Subcutaneous abdominal adipose tissue (tissue), 5 donors: ENCODE data around the gene CKAP5.

ENCODE experiments used
- H3K27ac ChIP-seq: one replicate; pipeline ENCODE4 v1.7.0; 2013; ENCODE audit warnings: low read depth, mild to moderate bottlenecking, inconsistent platforms, low read length, moderate library complexity
- H3K27me3 ChIP-seq, 5 donors: one replicate each; pipeline ENCODE4 v1.7.0; 2013; ENCODE audit warnings: low read length in 5 of 5, inconsistent platforms in 1 of 5; ENCODE audit not compliant: control insufficient read depth in 5 of 5, insufficient read depth in 4 of 5
- H3K36me3 ChIP-seq, 5 donors: one replicate each; pipeline ENCODE4 v1.7.0; 2013; ENCODE audit warnings: low read length in 5 of 5; ENCODE audit not compliant: control insufficient read depth in 5 of 5, insufficient read depth in 5 of 5
- H3K4me1 ChIP-seq, 5 donors: one replicate each; pipeline ENCODE4 v1.7.0; 2013; ENCODE audit warnings: low read length in 5 of 5, mild to moderate bottlenecking in 3 of 5, moderate library complexity in 1 of 5; ENCODE audit not compliant: control insufficient read depth in 5 of 5, insufficient read depth in 5 of 5
- H3K4me3 ChIP-seq, 5 donors: one replicate each; pipeline ENCODE4 v1.7.0; 2013; ENCODE audit warnings: low read length in 5 of 5, low read depth in 1 of 5
- H3K9ac ChIP-seq, 5 donors: one replicate each; pipeline ENCODE4 v1.7.0; 2013; ENCODE audit warnings: low read length in 5 of 5, mild to moderate bottlenecking in 4 of 5, moderate library complexity in 3 of 5
- H3K9me3 ChIP-seq, 5 donors: one replicate each; pipeline ENCODE4 v1.7.0; 2013; ENCODE audit warnings: low read length in 5 of 5; ENCODE audit not compliant: control insufficient read depth in 5 of 5
- donor health status: healthy.
- donor health status: healthy.
- donor health status: healthy.
- donor health status: healthy.
- donor health status: healthy.

The CKAP5 gene

GRCh38 chr11:46736146-46736545, 109.9 kb downstream of the CKAP5 start:
- no peaks in the 10 kb centered on the region for H3K4me1 ChIP-seq
- no peaks in the 10 kb centered on the region for H3K9me3 ChIP-seq
- H3K9ac ChIP-seq: no peak overlapping the region
- H3K27me3 ChIP-seq: no peaks in the 10 kb centered on the region
- H3K36me3 ChIP-seq: peaks cover 0 to 2% (median under 1%) of the 10 kb centered on the region in 5 donors
- H3K4me3 ChIP-seq: no peak overlapping the region
- no peak overlapping the region for H3K27ac ChIP-seq

GRCh38 chr11:46733234-46733633, 112.8 kb downstream of the CKAP5 start:
- H3K27me3 ChIP-seq: no peaks in the 10 kb centered on the region
- H3K27ac ChIP-seq: no peak overlapping the region
- no peaks in the 10 kb centered on the region for H3K36me3 ChIP-seq
- no peaks in the 10 kb centered on the region for H3K9me3 ChIP-seq
- no peak overlapping the region for H3K4me3 ChIP-seq
- H3K4me1 ChIP-seq: no peaks in the 10 kb centered on the region
- H3K9ac ChIP-seq: no peak overlapping the region

- H3K4me3 ChIP-seq: no peak overlapping the region
- H3K27me3 ChIP-seq: no peaks in the 10 kb centered on the region
- no peaks in the 10 kb centered on the region for H3K4me1 ChIP-seq
- H3K27ac ChIP-seq: no peak overlapping the region
- H3K36me3 ChIP-seq: no peaks in the 10 kb centered on the region
- no peaks in the 10 kb centered on the region for H3K9me3 ChIP-seq
- no peak overlapping the region for H3K9ac ChIP-seq
Measured at GRCh38 chr11:46731545-46731944, 114.5 kb downstream of the CKAP5 start.

- Histone ChIP-seq H3K4me3 (no peak overlapping the region), H3K9me3 (no peaks in the 10 kb centered on the region), H3K27me3 (no peaks in the 10 kb centered on the region), H3K9ac (no peak overlapping the region), H3K27ac (no peak overlapping the region), H3K4me1 (no peaks in the 10 kb centered on the region), H3K36me3 (no peaks in the 10 kb centered on the region)
Measured at GRCh38 chr11:46729110-46730027, 116.7 kb downstream of the CKAP5 start.

- Histone ChIP-seq H3K27me3 (no peaks in the 10 kb centered on the region), H3K4me1 (no peaks in the 10 kb centered on the region), H3K36me3 (no peaks in the 10 kb centered on the region), H3K4me3 (no peak overlapping the region), H3K9ac (no peak overlapping the region), H3K9me3 (no peaks in the 10 kb centered on the region), H3K27ac (no peak overlapping the region)
Measured at GRCh38 chr11:46728659-46729040, 117.4 kb downstream of the CKAP5 start.

GRCh38 chr11:46727952-46728658, 118.0 kb downstream of the CKAP5 start:
- Histone ChIP-seq H3K4me3 (no peak overlapping the region), H3K4me1 (no peaks in the 10 kb centered on the region), H3K27me3 (no peaks in the 10 kb centered on the region), H3K27ac (no peak overlapping the region), H3K9me3 (no peaks in the 10 kb centered on the region), H3K9ac (no peak overlapping the region), H3K36me3 (no peaks in the 10 kb centered on the region)

- Histone ChIP-seq H3K27me3 (no peaks in the 10 kb centered on the region), H3K36me3 (no peaks in the 10 kb centered on the region), H3K4me1 (no peaks in the 10 kb centered on the region), H3K27ac (no peak overlapping the region), H3K4me3 (no peak overlapping the region), H3K9ac (no peak overlapping the region), H3K9me3 (no peaks in the 10 kb centered on the region)
Measured at GRCh38 chr11:46726206-46726862, 119.7 kb downstream of the CKAP5 start.

- Histone ChIP-seq H3K36me3 (no peaks in the 10 kb centered on the region), H3K27me3 (no peaks in the 10 kb centered on the region), H3K4me3 (no peak overlapping the region), H3K27ac (no peak overlapping the region), H3K9me3 (no peaks in the 10 kb centered on the region), H3K9ac (no peak overlapping the region), H3K4me1 (no peaks in the 10 kb centered on the region)
Measured at GRCh38 chr11:46725338-46726205, 120.5 kb downstream of the CKAP5 start.

GRCh38 chr11:46724088-46724487, 122.0 kb downstream of the CKAP5 start:
- H3K27ac ChIP-seq: no peak overlapping the region
- H3K9ac ChIP-seq: no peak overlapping the region
- no peaks in the 10 kb centered on the region for H3K36me3 ChIP-seq
- H3K4me1 ChIP-seq: no peaks in the 10 kb centered on the region
- no peaks in the 10 kb centered on the region for H3K27me3 ChIP-seq
- H3K4me3 ChIP-seq: no peak overlapping the region
- H3K9me3 ChIP-seq: no peaks in the 10 kb centered on the region
